ENCODE data around the gene CLRN1.

The CLRN1 gene

DNA sequence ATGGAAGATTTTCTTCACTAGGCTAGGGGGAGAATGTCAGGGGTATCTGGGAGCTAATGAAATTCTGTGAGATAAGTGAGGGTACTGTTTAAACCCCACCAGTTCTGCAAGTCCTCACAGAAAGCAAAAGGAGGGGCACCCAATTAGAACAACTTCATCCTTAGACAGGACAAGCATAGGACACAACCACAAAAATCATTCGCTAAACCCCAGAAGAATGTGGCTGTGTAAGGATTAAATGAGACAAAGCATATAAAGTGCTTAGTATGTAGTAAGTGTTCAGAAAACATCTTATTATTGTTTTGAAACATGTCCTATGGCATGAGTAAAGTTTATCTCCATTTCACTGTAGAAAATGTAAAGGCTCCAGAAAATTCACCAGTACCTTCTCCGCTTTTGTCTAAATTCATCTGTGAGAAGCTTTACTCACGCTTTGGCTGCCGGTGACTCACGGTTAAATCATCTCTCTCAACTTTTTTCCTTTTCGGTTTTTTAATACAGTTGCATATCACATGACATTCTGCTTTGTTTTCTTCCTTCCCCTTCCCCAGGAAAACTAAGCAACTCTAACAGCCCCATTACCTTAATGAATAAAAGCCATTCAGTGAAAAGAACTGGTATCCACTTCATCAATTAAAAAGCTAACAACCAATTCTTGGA, 1.7 kb downstream of the CLRN1 start:
- no peak overlapping the region for H3K4me3 ChIP-seq (ENCODE audit: low read length)
- no peaks in the 10 kb centered on the region for H3K9me3 ChIP-seq (ENCODE audit: control insufficient read depth, low read length)
- no peaks in the 10 kb centered on the region for H3K36me3 ChIP-seq (ENCODE audit: control insufficient read depth, insufficient read depth, low read length)
- H3K4me1 ChIP-seq (ENCODE audit: control insufficient read depth, insufficient read depth, low read length), result no peaks in the 10 kb centered on the region
- no peak overlapping the region for H3K9ac ChIP-seq (ENCODE audit: low read length)
- H3K27me3 ChIP-seq (ENCODE audit: control insufficient read depth, insufficient read depth, low read length), result no peaks in the 10 kb centered on the region

DNA sequence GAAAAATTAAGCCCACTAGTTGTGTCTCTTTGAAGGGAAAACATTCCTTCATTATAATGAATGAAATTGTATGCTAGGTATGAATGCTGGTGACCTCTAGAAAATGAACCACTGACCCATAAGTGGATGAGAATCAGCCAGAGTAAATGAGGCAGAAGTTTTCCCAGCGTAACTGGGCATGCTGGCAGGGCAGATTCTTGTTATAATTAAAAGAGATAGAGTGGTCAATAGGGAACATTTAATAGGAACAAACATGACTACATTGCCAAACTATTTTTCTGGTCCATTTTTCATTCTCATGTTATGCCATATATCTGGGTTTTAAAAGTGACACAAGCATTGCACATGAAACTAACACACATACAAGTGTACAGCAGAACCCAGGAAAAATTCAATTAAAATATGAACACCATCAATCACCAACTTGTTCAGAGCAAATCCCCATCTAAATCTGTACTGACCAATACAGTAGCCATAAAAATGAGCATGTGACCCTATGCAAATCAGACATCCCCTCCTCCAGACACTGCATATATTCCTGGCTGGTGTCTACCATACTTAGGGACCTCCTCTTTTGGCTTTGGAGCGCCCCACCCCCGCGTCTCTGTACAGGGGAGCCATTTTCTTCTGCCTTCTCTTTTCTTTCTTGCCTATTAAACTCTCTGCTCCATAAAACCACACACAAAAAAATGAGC, 4.0 kb downstream of the CLRN1 start:
- Histone ChIP-seq H3K9ac (ENCODE audit: low read length) (no peak overlapping the region), H3K36me3 (ENCODE audit: control insufficient read depth, insufficient read depth, low read length) (no peaks in the 10 kb centered on the region), H3K9me3 (ENCODE audit: control insufficient read depth, low read length) (no peaks in the 10 kb centered on the region), H3K4me1 (ENCODE audit: control insufficient read depth, insufficient read depth, low read length) (no peaks in the 10 kb centered on the region), H3K4me3 (ENCODE audit: low read length) (no peak overlapping the region), H3K27me3 (ENCODE audit: control insufficient read depth, insufficient read depth, low read length) (no peaks in the 10 kb centered on the region)

- no peaks in the 10 kb centered on the region for H3K9me3 ChIP-seq (ENCODE audit: control insufficient read depth, low read length)
- no peaks in the 10 kb centered on the region for H3K4me1 ChIP-seq (ENCODE audit: control insufficient read depth, insufficient read depth, low read length)
- H3K27me3 ChIP-seq (ENCODE audit: control insufficient read depth, insufficient read depth, low read length), result no peaks in the 10 kb centered on the region
- no peak overlapping the region for H3K9ac ChIP-seq (ENCODE audit: low read length)
- H3K4me3 ChIP-seq (ENCODE audit: low read length), result no peak overlapping the region
- H3K36me3 ChIP-seq (ENCODE audit: control insufficient read depth, insufficient read depth, low read length), result no peaks in the 10 kb centered on the region
These were observed 7.1 kb downstream of the CLRN1 start for GRCh38 chr3:150965436-150965835.

GRCh38 chr3:150961949-150962348, 10.6 kb downstream of the CLRN1 start:
- no peaks in the 10 kb centered on the region for H3K27me3 ChIP-seq (ENCODE audit: control insufficient read depth, insufficient read depth, low read length)
- H3K9ac ChIP-seq (ENCODE audit: low read length), result no peak overlapping the region
- H3K4me1 ChIP-seq (ENCODE audit: control insufficient read depth, insufficient read depth, low read length), result no peaks in the 10 kb centered on the region
- H3K4me3 ChIP-seq (ENCODE audit: low read length), result no peak overlapping the region
- H3K36me3 ChIP-seq (ENCODE audit: control insufficient read depth, insufficient read depth, low read length), result no peaks in the 10 kb centered on the region
- H3K9me3 ChIP-seq (ENCODE audit: control insufficient read depth, low read length), result no peaks in the 10 kb centered on the region

- no peaks in the 10 kb centered on the region for H3K36me3 ChIP-seq (ENCODE audit: control insufficient read depth, insufficient read depth, low read length)
- no peaks in the 10 kb centered on the region for H3K27me3 ChIP-seq (ENCODE audit: control insufficient read depth, insufficient read depth, low read length)
- no peaks in the 10 kb centered on the region for H3K4me1 ChIP-seq (ENCODE audit: control insufficient read depth, insufficient read depth, low read length)
- H3K4me3 ChIP-seq (ENCODE audit: low read length), result no peak overlapping the region
- H3K9ac ChIP-seq (ENCODE audit: low read length), result no peak overlapping the region
- H3K9me3 ChIP-seq (ENCODE audit: control insufficient read depth, low read length), result no peaks in the 10 kb centered on the region
These were observed 11.5 kb downstream of the CLRN1 start for GRCh38 chr3:150960708-150961684.

DNA sequence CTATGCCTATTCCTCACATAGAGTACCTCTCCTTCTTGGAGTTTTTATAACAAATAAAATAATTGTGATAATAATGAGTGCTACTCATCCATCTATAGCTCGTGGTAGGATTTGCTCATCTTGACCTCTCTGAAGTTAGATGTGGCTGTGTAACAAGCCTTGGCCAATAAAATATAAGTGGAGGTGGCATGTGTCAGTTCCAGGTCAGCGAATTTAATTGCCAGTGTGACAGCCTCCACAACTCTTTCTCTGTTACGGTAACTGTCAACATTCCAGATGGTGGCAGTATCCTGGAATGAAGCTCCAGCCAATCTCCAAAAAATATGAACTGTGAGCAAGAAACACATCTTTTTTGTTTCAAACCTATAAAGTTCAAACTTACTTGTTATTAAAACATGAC, 13.8 kb downstream of the CLRN1 start:
- H3K4me1 ChIP-seq (ENCODE audit: control insufficient read depth, insufficient read depth, low read length), result no peaks in the 10 kb centered on the region
- no peaks in the 10 kb centered on the region for H3K36me3 ChIP-seq (ENCODE audit: control insufficient read depth, insufficient read depth, low read length)
- no peak overlapping the region for H3K9ac ChIP-seq (ENCODE audit: low read length)
- no peaks in the 10 kb centered on the region for H3K27me3 ChIP-seq (ENCODE audit: control insufficient read depth, insufficient read depth, low read length)
- no peaks in the 10 kb centered on the region for H3K9me3 ChIP-seq (ENCODE audit: control insufficient read depth, low read length)
- H3K4me3 ChIP-seq (ENCODE audit: low read length), result no peak overlapping the region

- no peaks in the 10 kb centered on the region for H3K36me3 ChIP-seq (ENCODE audit: control insufficient read depth, insufficient read depth, low read length)
- H3K27me3 ChIP-seq (ENCODE audit: control insufficient read depth, insufficient read depth, low read length), result no peaks in the 10 kb centered on the region
- no peaks in the 10 kb centered on the region for H3K9me3 ChIP-seq (ENCODE audit: control insufficient read depth, low read length)
- no peak overlapping the region for H3K4me3 ChIP-seq (ENCODE audit: low read length)
- no peaks in the 10 kb centered on the region for H3K4me1 ChIP-seq (ENCODE audit: control insufficient read depth, insufficient read depth, low read length)
- no peak overlapping the region for H3K9ac ChIP-seq (ENCODE audit: low read length)
These were observed 16.2 kb downstream of the CLRN1 start for GRCh38 chr3:150956376-150956775.

DNA sequence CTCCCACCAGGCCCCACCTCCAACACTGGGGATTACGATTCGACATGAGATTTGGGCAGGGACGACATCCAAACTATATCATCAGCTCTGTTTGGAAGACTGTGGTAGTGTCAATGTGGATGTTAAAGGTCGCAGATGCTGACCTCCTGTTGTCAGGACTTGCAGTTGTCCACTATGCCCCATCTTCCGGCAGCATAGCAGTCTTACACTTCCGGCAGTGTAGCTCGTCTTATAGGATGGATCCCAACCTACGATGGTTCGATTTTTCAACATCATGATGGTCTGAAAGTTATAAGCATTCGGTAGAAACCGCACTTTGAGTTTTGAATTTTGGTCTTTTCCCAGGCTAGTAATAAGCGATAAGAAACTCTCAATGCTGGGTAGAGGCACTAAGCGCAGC, 20.6 kb downstream of the CLRN1 start:
- no peak overlapping the region for H3K9ac ChIP-seq (ENCODE audit: low read length)
- H3K4me1 ChIP-seq (ENCODE audit: control insufficient read depth, insufficient read depth, low read length), result no peaks in the 10 kb centered on the region
- no peaks in the 10 kb centered on the region for H3K9me3 ChIP-seq (ENCODE audit: control insufficient read depth, low read length)
- no peak overlapping the region for H3K4me3 ChIP-seq (ENCODE audit: low read length)
- H3K27me3 ChIP-seq (ENCODE audit: control insufficient read depth, insufficient read depth, low read length), result no peaks in the 10 kb centered on the region
- no peaks in the 10 kb centered on the region for H3K36me3 ChIP-seq (ENCODE audit: control insufficient read depth, insufficient read depth, low read length)

DNA sequence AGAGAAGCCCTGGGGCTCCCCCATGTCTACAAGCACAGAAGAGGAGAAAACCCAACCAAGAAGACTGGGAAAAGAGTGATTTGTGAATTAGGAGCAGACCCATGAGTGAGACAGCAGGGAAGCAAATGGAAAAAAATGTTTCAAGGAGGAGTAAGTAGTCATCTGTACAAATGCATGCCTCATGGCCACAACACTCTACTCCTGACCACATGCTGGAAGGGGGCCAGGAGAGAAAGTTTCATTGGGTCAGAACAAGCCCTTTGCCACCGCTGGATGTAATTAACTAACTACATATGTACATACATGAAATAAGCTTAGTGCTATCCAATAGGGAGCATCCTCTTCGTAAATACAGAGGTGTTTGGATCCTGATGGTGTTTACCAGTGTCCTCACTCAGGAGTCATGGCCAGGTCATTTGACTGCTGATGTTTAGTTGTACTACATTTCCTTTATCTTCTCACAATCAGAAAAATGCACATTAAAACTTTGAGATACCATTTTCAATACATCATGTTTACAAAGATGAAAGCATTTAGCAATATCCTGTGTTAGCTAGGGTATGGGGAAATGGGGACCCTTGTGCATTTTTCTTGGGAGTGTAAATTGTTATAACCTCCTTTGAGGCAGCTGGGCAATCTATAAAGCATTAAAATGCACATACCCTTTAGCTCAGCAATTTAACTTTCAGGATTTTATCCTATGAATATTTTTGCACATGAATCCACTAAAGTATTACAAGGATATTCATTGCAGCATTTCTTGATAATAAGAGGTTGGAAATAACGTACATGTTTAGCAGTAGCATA, 27.1 kb downstream of the CLRN1 start:
- H3K27me3 ChIP-seq (ENCODE audit: control insufficient read depth, insufficient read depth, low read length), result no peaks in the 10 kb centered on the region
- H3K9ac ChIP-seq (ENCODE audit: low read length), result no peak overlapping the region
- no peaks in the 10 kb centered on the region for H3K4me1 ChIP-seq (ENCODE audit: control insufficient read depth, insufficient read depth, low read length)

DNA sequence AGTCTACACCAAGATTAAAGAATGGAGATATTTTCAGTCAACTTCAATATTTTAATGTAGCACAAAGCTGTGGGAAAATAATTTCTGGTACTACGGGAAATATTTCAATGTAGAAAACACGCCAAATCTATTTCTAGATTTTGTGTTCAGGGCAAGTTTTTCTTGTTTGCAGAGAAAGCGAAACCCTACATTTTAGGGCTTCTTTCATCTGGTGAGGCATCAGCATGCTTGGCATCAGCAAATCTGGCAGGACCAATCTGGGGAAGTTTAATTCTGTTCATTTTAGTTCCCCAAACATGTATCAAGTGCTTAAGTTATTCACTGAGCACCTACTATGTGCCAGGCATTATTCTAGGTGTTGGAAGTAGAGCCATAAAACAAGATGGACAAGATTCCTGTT, 30.3 kb downstream of the CLRN1 start:
- no peaks in the 10 kb centered on the region for H3K9me3 ChIP-seq (ENCODE audit: control insufficient read depth, low read length)
- no peaks in the 10 kb centered on the region for H3K4me1 ChIP-seq (ENCODE audit: control insufficient read depth, insufficient read depth, low read length)
- no peaks in the 10 kb centered on the region for H3K27me3 ChIP-seq (ENCODE audit: control insufficient read depth, insufficient read depth, low read length)
- no peak overlapping the region for H3K4me3 ChIP-seq (ENCODE audit: low read length)
- no peaks in the 10 kb centered on the region for H3K36me3 ChIP-seq (ENCODE audit: control insufficient read depth, insufficient read depth, low read length)
- no peak overlapping the region for H3K9ac ChIP-seq (ENCODE audit: low read length)

More for the DNA sequence above, 27.1 kb downstream of the CLRN1 start:
- Histone ChIP-seq H3K36me3 (ENCODE audit: control insufficient read depth, insufficient read depth, low read length) (no peaks in the 10 kb centered on the region), H3K9me3 (ENCODE audit: control insufficient read depth, low read length) (no peaks in the 10 kb centered on the region), H3K4me3 (ENCODE audit: low read length) (no peak overlapping the region)

DNA sequence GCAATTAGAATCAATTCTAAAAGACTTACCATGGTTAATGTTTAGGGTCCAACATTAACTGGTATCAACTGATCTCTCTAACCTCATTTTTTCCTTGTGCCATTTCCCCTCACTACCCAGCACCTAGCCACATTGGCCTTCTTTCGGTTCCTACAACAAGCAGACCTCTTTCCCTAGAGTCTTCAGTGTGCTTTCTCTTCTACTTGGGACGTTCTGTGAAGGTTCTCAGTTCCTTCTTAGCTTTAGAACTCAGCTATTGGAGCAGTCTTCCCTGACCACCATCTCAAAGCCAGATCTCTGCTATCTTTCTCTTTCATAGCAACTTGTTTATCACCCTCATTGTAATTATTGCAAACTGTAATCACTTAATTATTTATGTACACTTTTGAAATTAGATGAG, 35.8 kb downstream of the CLRN1 start:
- Histone ChIP-seq H3K4me1 (ENCODE audit: control insufficient read depth, insufficient read depth, low read length) (no peaks in the 10 kb centered on the region), H3K27me3 (ENCODE audit: control insufficient read depth, insufficient read depth, low read length) (no peaks in the 10 kb centered on the region), H3K9me3 (ENCODE audit: control insufficient read depth, low read length) (no peaks in the 10 kb centered on the region), H3K9ac (ENCODE audit: low read length) (no peak overlapping the region), H3K36me3 (ENCODE audit: control insufficient read depth, insufficient read depth, low read length) (no peaks in the 10 kb centered on the region), H3K4me3 (ENCODE audit: low read length) (no peak overlapping the region)

All from mucosa of stomach (tissue), 1 donor.